Thyroid gland (tissue), 4 donors: ENCODE data around the gene PRSS36. TPM values are rescaled to one million over a fixed set of nuclear protein-coding genes. Genes with fewer than 3 reads are reported as not detected.
A peak's percentile ranks its signal among the peaks of the same experiment; 100 is the strongest.

Experiments
- DNase-seq, 2 donors: peaks; one replicate each; pipeline ENCODE4 v3.0.0-alpha.2; 2019
- H3K27ac ChIP-seq, 3 donors: fragments of 200-600 bp; sonication (generic); 1 replicate in 2 of 3; 2 replicates in 1 of 3; pipeline ENCODE4 v1.5.1; 2016 to 2019; ENCODE audit warnings: mild to moderate bottlenecking in 1 of 3, moderate library complexity in 1 of 3
- H3K27me3 ChIP-seq: fragments of 200-600 bp; sonication (generic); one replicate; pipeline ENCODE4 v1.5.1; 2019
- H3K36me3 ChIP-seq, 2 donors: fragments of 200-600 bp; sonication (generic); one replicate each; pipeline ENCODE4 v1.5.1; 2016 to 2019
- H3K4me1 ChIP-seq, 2 donors: fragments of 200-600 bp; sonication (generic); one replicate each; pipeline ENCODE4 v1.5.1; 2017 to 2019
- H3K4me3 ChIP-seq, 3 donors: fragments of 200-600 bp; sonication (generic); replicated peaks in 1 of 3; 1 replicate in 2 of 3; 2 replicates in 1 of 3; pipeline ENCODE4 v1.5.1; 2016; ENCODE audit warnings: mild to moderate bottlenecking in 1 of 3
- H3K9me3 ChIP-seq: fragments of 200-600 bp; sonication (generic); one replicate; pipeline ENCODE4 v1.5.1; 2017
- CTCF ChIP-seq, 6 experiments: fragments of 200-600 bp in 3 of 6; fragments of 450-650 bp in 3 of 6; sonication (generic) in 3 of 6; IDR thresholded peaks; one replicate each; pipeline ENCODE4 v1.5.1; 2016 to 2019; ENCODE audit warnings: antibody characterized with exemption in 6 of 6, mild to moderate bottlenecking in 2 of 6, inconsistent platforms in 1 of 6, moderate library complexity in 1 of 6
- POLR2A ChIP-seq, 2 donors: fragments of 450-650 bp; IDR thresholded peaks; one replicate each; pipeline ENCODE4 v1.6.1; 2017; ENCODE audit warnings: antibody characterized with exemption in 2 of 2, mild to moderate bottlenecking in 2 of 2, moderate library complexity in 1 of 2
- WGBS, 2 donors: methylation state at CpG; one replicate each; pipeline ENCODE4 v1.1.5; 2017; 5-methylcytosine and 5-hydroxymethylcytosine counted together
- intact Hi-C: fragments of 100-400 bp; cut with DNase I; formaldehyde crosslinking; loops from one replicate; pipeline ENCODE4 v1.15.1; 2023
- total RNA-seq, 4 donors: library from RNA; depleted of rRNA; stranded (reverse); fragments of >200 nt; gene quantifications; one replicate each; pipeline ENCODE4 v1.2.3, GENCODE V29; 2016

Gene PRSS36
- total RNA-seq, 4 donors from 2014 or later = 1.4 to 6.6 (median 3.0) TPM

- peaks cover 68 to 74% of the 10 kb centered on the region in 2 donors for H3K4me1 ChIP-seq
- TF ChIP-seq POLR2A (IDR thresholded peaks at IDR 0.05) = no peak
- TF ChIP-seq CTCF (IDR thresholded peaks at IDR 0.05) = no peak
- 78% methylated on average over 3 to 5 of the region's 5 CpGs for WGBS, 2 donors
- H3K9me3 ChIP-seq = no peaks in the 10 kb centered on the region
- peak overlapping the region; percentile 75 to 96 (median 92) for H3K27ac ChIP-seq
- H3K27me3 ChIP-seq = no peaks in the 10 kb centered on the region
- peaks cover 11 to 29% of the 10 kb centered on the region in 2 donors for H3K36me3 ChIP-seq
- intact Hi-C loops = no loop called here
- peak in 1 of 2 donors; percentile 35 for DNase-seq
- H3K4me3 ChIP-seq = no peak overlapping the region
These were observed 18.0 kb downstream of the PRSS36 start for GRCh38 chr16:31131841-31132271.

DNA sequence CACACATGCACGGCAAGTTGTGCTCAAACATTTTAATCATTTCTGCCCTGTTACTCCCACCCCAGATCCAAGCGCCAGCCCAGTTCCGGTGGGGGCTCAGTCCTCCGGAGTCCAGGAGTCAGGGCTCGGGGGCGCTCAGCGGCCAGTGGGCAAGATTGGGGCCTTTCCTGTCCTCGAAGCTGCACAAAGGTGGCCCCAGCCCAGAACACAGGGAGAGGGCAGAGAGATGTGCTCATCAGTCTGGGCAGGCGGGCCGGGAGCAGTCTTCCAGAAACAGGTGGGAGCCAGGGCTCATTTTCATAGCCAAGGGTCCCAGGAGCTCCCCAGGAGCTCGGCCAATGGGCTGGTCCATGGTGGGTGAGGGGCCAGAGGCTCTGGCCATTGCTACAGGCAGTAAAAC lies 18.4 kb downstream of the PRSS36 start:
- peak in 1 of 2 donors; percentile 22 for DNase-seq
- intact Hi-C loops = no loop called here
- H3K4me1 ChIP-seq = peaks cover 72 to 79% of the 10 kb centered on the region in 2 donors
- peak overlapping the region; percentile 75 to 96 (median 92) for H3K27ac ChIP-seq
- peaks cover 11 to 29% of the 10 kb centered on the region in 2 donors for H3K36me3 ChIP-seq
- no peak overlapping the region for H3K4me3 ChIP-seq
- no peaks in the 10 kb centered on the region for H3K9me3 ChIP-seq
- H3K27me3 ChIP-seq = no peaks in the 10 kb centered on the region
- TF ChIP-seq POLR2A (IDR thresholded peaks at IDR 0.05) (no peak), CTCF (IDR thresholded peaks at IDR 0.05) (no peak)
- WGBS, 2 donors = 62 to 66% methylated on average over 10 to 11 of the region's 11 CpGs

GRCh38 chr16:31130899-31131298 lies 19.0 kb downstream of the PRSS36 start:
- peak; percentile 99 for DNase-seq
- WGBS, 2 donors = 17 to 41% methylated on average over 4 to 5 of the region's 6 CpGs
- Histone ChIP-seq H3K4me3 (no peak overlapping the region), H3K27me3 (no peaks in the 10 kb centered on the region), H3K4me1 (peaks cover 68 to 76% of the 10 kb centered on the region in 2 donors), H3K36me3 (peaks cover 11 to 29% of the 10 kb centered on the region in 2 donors), H3K27ac (peak overlapping the region; percentile 76 to 96 (median 92)), H3K9me3 (no peaks in the 10 kb centered on the region)
- peak in 1 of 6 experiments; percentile 23 for TF ChIP-seq CTCF (IDR thresholded peaks at IDR 0.05)
- TF ChIP-seq POLR2A (IDR thresholded peaks at IDR 0.05) = peak in 1 of 2 donors; percentile 26
- intact Hi-C loops = no loop called here

DNA sequence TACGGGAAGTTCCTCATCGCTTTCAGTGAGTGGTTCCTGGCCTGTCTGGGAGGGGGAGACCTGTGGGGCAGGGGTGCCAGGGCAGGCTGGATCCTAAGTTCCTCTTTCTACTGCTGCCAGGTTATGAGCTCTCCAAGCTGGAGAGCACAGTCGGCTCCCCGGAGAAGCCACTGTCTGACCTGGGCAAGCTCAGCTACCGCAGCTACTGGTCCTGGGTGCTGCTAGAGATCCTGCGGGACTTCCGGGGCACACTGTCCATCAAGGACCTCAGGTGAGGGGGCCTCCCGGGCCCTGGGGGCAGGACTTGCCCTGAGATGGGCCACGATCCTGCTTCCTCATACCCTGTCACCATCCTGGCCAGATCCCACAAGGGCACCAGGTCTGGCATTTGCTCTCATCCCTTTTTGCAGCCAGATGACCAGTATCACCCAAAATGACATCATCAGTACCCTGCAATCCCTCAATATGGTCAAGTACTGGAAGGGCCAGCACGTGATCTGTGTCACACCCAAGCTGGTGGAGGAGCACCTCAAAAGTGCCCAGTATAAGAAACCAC lies 19.5 kb downstream of the PRSS36 start:
- peak; percentile 43 to 48 for DNase-seq
- TF ChIP-seq CTCF (IDR thresholded peaks at IDR 0.05) = no peak
- no peak for TF ChIP-seq POLR2A (IDR thresholded peaks at IDR 0.05)
- H3K4me3 ChIP-seq = no peak overlapping the region
- intact Hi-C loops = no loop called here
- no peaks in the 10 kb centered on the region for H3K9me3 ChIP-seq
- no peaks in the 10 kb centered on the region for H3K27me3 ChIP-seq
- peaks cover 11 to 29% of the 10 kb centered on the region in 2 donors for H3K36me3 ChIP-seq
- peaks cover 67 to 73% of the 10 kb centered on the region in 2 donors for H3K4me1 ChIP-seq
- H3K27ac ChIP-seq = peak overlapping the region; percentile 76 to 96 (median 92)
- 43 to 51% methylated on average over 3 of the region's 10 CpGs for WGBS, 2 donors

DNA sequence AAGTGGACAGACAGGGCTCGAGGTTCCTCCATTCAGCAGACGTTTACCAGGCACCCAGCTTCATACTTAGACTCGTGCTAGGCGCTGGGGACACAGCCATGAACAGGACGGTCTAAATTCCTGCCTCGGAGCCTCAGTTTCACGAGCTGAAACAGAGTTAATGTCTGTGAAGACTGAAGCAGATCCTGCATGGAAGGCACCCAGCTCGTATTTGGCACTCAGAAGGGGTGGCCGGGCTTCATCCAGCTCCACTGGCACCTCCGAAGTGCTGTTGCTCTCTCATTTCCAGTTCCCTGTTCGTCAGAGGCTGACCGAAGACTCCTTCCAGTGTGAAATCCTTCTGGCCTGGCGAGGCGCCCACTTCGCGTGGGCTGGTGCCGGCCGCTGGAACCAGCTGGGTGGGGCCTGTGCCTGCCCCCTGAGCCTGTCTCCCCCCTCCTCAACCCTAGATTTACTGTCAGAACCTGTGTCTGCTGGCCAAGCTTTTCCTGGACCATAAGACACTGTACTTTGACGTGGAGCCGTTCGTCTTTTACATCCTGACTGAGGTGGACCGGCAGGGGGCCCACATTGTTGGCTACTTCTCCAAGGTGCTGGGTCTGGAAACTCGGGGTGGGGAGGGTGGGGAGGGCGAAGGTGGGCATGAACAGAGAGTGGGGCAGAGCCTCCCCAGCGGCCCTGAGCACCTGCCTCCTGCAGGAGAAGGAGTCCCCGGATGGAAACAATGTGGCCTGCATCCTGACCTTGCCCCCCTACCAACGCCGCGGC lies 20.1 kb downstream of the PRSS36 start:
- Histone ChIP-seq H3K9me3 (no peaks in the 10 kb centered on the region), H3K27me3 (no peaks in the 10 kb centered on the region), H3K27ac (peak overlapping the region; percentile 76 to 96 (median 92)), H3K36me3 (peaks cover 11 to 29% of the 10 kb centered on the region in 2 donors), H3K4me1 (peaks cover 66 to 72% of the 10 kb centered on the region in 2 donors), H3K4me3 (no peak overlapping the region)
- TF ChIP-seq CTCF (IDR thresholded peaks at IDR 0.05) = no peak
- peak in 1 of 2 donors; percentile 41 for TF ChIP-seq POLR2A (IDR thresholded peaks at IDR 0.05)
- DNase-seq = peak; percentile 87 to 88
- intact Hi-C loops = no loop called here
- WGBS, 2 donors = 28 to 33% methylated on average over 19 to 20 of the region's 29 CpGs
